GM21526 (cell line): ENCODE data around the gene GPI.
"Not testable (repeated sequence)": the region's sequence is repeated elsewhere in the genome, so short reads cannot be mapped to it uniquely, and the experiment has no call there.

Source experiments
- ATAC-seq: cut with Tn5 transposase; IDR thresholded peaks from one replicate; pipeline ENCODE4 v1.9.1; 2021; ENCODE audit warnings: moderate library complexity; ENCODE audit not compliant: unreplicated experiment, low FRiP score

GPI gene

DNA sequence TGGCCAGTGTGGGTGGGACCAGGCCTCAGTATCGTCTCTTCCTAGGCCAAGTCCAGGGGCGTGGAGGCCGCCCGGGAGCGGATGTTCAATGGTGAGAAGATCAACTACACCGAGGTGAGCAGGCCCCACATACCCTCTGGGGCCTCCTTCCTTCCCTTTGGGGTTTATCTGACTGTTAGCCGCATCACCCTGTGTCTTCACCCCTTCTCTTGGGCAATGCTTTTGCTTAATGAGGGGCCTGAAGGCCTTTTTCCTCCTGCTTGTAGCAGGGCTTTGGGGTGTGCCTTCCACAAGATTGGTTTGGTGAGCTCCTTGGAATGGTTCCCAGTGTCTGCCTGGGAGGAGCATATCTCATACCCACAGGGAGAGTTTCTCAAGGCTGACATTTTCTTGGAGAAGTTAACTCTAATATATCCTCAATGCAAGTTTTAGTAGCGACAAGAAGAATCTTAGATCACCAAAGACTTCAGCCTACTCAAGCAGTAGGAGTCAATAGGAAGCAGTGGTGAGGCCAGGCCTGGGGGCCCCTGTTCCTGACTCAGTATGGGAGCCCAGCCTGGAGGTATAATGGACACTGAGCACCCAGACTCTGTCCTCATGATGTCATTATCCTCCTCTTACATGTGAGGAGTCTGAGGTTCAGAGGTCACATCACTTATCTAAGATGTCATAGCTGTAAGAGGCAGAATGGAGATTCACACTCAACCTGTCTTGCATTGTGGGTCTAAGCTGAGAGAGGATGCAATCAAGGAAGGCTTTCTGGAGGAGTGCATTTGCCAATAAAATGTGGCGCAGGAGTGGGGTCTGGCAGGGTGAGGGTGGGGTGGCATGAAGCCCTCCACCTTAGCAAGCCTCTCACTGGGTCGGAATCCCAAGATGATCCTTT lies 2.0 kb downstream of the GPI start:
- no peak for ATAC-seq

DNA sequence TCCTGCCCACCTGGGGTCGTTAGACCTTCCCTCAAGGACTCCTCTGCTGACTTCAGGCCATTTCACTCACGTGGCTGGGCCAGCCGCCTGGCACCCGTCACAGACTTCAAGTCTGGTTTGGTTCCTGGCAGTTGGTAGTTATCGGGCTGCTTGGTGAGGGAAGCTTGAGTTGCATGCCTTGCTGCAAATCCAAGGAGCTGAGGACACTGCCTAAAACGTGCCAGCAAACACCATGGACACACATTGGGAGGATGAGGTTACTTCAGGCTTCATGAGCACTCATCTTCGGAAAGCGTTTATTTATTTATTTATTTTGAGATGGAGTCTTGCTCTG lies 2.6 kb downstream of the GPI start:
- no peak for ATAC-seq

GRCh38 chr19:34368338-34368737 lies 3.3 kb downstream of the GPI start:
- ATAC-seq, result no peak

GRCh38 chr19:34369166-34369565 lies 4.2 kb downstream of the GPI start:
- ATAC-seq, result not testable (repeated sequence)

DNA sequence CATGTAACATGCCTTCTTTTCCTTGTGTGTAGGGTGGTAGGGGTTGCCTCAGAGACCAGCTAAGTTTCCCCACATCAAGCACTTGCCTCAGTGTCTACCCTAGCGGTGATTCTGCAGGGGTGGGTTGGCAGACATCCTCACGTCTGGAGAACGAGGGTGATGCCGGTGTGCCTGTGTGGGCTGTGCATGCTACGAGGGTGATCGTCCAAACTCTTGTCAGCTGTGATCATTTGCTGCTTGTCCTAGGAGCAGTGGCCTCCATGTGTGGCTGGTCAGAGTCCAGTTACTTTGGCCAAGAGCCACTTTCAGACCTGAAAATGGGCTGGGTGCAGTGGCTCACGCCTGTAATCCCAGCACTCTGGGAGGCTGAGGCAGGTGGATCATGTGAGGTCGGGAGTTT lies 5.1 kb downstream of the GPI start:
- ATAC-seq, result no peak

GRCh38 chr19:34370983-34371382 lies 6.0 kb downstream of the GPI start:
- ATAC-seq, result no peak

DNA sequence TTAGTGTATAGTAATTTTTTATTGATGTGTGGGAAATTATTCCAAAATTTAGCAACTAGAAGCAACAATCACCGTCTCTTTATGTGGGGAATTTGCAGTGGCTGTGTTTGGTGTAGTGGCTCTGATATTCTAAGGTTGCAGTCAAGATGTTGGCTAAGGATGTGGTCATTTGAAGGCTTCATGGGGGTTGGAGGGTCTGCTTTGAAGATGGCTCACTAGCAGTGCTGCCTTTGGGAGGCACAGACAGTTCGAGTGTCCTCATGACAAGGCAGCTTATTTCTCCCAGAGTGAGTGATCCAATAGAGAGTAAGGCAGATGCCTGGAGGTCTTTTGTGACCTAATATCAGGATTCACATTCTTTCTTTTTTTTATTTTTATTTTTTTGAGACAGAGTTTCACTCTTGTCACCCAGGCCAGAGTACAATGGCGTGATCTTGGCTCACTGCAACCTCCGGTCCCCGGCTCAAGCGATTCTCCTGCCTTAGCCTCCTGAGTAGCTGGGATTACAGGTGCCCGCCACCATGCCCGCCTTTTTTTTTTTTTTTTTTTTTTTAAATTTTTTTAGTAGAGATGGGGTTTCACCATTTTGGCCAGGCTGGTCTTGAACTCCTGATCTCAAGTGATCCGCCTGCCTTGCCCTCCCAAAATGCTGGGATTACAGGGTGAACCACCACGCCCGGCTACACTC lies 8.7 kb downstream of the GPI start:
- ATAC-seq, result no peak

DNA sequence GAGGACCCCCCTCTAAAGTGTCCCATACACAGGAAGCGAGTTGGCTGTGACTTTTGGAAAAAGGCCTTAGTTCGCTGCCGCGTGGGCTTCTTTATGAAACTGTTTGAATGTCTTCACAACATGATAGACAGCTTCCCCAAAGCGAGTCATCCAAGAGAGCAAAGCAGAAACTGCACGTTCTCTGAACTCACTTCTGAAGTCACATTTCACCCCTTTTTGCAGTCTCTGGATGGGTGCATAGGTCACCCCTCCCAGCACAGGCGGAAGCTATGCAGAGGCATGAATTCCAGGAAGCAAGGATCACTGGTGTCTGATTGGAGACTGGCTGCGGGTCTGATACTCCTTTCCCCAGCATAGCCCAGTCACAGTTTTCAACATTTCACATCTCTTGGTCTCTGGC lies 10.6 kb downstream of the GPI start:
- ATAC-seq, result no peak

GRCh38 chr19:34380639-34381241 lies 15.7 kb downstream of the GPI start:
- ATAC-seq, result no peak

DNA sequence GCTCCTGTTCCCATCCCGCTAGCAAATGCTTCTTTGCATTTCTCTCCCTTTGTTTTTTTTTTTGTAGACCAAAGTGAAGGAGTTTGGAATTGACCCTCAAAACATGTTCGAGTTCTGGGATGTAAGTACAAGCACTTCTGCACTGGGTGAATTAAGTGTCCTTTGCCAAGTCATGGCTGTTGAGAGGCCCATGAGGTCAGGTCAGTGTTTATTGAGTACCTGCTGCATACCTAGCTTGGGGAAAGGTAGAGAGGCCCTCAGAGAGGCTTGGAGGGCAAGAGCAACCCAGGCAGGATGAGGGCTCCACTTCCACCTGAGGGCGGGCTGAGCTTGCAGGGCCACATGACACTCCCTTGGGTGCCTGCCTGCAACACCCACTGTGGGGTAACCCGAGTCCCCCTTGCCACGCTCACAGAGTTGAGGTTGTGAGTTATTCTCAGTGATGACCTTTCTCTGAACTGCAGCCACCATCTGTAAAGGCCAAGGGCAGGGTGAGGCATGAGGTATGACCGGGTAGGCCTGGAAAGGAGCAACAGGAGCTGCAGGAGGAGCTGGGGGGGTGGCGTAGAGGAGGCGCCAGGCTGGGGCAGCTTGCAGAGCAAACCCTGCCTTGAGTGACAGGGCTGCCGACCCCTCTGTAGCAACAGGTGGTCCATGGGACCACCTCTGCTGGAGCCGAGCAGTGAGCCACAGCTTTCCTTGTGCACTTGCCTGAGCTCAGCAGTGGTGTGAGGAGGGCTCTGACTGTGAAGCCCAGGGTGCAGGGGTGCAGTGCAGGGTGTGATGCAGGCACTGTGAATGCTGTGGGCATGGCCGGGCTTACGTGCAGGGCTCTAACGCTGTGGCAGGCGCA lies 16.6 kb downstream of the GPI start:
- no peak for ATAC-seq

GRCh38 chr19:34382471-34382870 lies 17.5 kb downstream of the GPI start:
- ATAC-seq, result no peak

GRCh38 chr19:34383599-34383998 lies 18.6 kb downstream of the GPI start:
- ATAC-seq, result no peak

GRCh38 chr19:34386645-34387445 lies 21.8 kb downstream of the GPI start:
- no peak for ATAC-seq

DNA sequence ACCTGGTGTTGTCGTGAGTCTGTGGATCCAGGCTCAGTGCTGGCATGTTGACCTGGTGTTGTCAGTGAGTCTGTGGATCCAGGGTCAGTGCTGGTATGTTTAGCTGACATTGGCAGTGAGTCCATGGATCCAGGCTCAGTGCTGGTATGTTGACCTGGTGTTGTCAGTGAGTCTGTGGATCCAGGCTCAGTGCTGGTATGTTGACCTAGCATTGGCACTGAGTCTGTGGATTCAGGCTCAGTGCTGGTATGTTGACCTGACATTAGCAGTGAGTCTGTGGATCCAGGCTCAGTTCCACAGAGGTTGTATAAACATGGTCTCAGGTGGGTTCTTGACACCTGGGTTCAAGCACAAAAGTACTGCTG lies 22.4 kb downstream of the GPI start:
- ATAC-seq, result no peak

- ATAC-seq, result not testable (repeated sequence)
Observed at GRCh38 chr19:34388745-34389144, 23.7 kb downstream of the GPI start.

DNA sequence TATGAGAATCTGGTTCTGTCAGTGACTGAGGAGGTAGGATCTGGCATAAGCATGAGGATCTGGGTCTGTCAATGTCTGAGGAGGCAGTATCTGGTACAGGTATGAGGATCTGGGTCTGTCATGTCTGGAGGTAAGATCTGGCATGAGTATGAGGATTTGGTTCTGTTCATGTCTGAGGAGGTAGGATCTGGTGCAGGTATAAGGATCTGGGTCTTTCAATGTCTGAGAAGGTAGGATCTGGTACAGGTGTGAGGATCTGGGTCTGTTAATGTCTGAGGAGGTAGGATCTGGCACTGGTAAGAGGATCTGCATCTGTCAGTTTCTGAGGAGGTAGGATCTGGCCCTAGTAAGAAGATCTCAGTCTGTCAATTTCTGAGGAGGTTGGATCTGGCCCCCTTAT lies 26.8 kb downstream of the GPI start:
- no peak for ATAC-seq

DNA sequence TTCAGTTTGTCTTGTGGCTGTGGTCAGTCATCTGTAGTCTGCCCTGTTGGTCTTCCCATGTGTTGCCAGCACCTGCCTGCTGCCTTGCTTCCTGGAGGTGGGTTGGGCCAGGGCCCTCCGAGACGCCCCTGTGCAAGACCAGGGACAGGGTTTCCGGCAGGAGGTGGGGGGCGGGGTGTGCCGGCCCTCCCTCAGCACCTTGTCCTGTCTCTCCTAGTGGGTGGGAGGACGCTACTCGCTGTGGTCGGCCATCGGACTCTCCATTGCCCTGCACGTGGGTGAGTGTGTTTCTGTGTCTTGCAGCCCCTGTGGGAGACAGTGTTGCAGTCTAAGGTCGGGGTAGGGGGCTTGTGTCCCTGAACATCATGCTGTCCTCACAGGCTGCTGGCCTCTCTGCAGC lies 28.0 kb downstream of the GPI start:
- no peak for ATAC-seq

DNA sequence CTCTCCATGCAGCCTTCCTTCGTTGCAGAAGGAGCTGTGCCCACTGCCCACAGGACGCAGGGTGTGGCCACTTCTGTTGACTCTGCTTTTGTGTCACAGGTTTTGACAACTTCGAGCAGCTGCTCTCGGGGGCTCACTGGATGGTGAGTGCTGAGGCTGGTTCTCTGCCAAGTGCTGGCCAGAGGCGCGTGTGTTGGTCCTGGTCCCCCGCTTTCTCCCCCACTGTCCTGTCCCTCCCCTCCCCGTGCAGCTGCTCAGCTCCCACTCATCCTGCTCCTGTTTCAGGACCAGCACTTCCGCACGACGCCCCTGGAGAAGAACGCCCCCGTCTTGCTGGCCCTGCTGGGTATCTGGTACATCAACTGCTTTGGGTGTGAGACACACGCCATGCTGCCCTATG lies 28.6 kb downstream of the GPI start:
- ATAC-seq, result no peak

DNA sequence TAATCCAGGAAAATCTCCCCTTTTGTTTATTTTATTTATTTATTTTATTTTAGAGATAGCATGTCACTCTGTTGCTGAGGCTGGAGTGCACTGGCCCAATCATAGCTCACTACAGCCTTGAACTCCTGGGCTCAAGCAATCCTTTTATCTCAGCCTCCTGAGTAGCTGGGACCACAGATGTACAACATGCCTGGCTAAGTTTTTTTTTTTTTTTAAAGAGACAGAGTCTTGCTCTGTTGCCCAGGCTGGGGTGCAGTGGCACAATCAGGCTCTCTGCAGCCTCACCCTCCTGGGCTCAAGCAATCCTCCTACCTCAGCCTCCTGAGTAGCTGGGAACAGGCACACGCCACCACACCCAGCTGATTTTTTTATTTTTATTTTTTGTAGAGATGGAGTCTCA lies 32.9 kb downstream of the GPI start:
- no peak for ATAC-seq

- ATAC-seq, result no peak
Observed at GRCh38 chr19:34399886-34400285, 34.9 kb downstream of the GPI start.
